HG03469 (cell line): ENCODE results near the gene SEMA5A.

Experiments
- ATAC-seq: cut with Tn5 transposase; IDR thresholded peaks from one replicate; pipeline ENCODE4 v1.9.1; 2021; ENCODE audit warnings: mild to moderate bottlenecking, moderate library complexity, moderate number of reproducible peaks; ENCODE audit not compliant: unreplicated experiment

The SEMA5A gene

DNA sequence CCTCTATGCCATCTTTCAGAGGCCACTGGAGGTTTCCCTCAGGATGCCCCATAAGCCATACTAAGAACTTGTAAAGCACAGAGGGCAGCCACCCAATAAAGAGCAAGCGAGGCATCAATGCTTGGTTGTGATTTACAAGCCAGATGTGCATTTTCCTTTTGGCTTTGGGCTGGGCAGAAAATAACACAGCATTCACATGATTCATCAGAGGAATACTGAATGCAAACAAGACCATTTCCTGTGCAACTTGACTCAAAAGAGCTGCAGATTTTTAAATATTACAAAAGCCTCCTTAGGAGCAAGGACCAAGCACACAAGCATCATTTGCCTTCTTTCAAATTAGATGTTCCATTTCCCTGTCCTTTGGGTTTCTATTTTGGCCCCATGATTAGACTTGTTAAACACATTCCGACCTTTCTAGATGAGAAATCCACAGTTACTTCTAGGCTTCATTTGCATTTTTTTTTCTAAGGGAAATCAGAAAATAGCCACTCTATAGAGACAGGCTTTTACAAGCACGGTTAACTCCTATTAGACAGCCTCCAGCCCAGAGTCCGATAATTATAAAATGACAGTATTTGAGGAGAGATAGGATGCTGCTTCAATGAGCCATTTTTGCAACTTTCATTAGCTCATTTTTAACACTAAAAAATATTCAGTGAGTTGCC is 207.8 kb downstream of the SEMA5A start:
- no peak for ATAC-seq

DNA sequence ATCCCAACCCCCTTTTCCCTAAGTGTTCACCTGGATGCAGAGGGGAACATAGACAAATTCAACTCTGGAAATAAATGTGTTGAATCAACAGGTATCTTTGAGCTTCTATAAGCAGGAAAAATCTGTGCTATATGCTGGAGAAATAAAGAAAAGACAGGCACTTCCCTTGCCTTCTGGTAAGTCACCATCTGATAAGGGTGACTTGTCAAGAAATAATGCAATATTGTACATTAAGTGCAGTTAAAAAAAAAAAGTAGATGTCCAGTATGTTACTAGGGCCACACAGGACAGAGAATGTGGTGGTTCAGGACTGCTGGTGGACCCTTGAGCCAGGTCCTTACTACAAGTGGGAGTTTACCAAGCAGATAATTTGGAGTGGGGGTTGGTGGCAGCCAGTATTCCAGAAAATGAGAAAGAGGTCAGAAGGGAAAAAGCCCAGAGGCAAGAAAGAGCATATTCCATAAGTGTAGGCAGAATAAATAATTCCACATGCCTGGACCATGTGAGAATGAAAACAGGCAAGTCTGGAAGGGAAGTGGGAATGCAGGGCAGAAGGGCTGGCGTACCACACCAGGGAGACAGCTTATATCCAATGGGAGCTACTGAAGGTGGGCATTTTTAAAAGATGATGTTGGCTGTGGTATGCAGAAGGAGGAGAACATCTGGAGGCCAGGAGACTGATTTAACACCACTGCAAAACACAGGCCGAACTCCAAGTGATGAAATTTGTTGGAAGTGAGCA is 209.9 kb downstream of the SEMA5A start:
- ATAC-seq: no peak

DNA sequence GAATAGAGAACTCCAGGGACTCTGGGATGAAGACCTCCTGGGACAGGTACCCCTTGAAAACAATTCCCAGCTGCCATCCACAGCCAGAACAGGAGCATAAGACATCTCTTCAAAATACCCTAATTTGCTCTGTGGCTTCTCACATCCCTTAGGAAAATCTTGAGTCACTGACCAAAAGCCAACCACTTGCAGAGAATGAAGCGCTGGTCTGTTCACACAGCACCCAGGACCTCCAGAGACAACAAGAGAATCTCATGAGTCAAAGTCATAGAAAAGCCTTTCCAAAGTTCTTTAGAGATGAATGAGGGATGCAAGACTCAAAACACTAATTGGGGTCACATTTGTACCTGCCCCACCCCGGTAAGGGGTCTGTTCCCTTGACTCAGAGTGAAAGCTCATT is 210.6 kb downstream of the SEMA5A start:
- no peak for ATAC-seq

DNA sequence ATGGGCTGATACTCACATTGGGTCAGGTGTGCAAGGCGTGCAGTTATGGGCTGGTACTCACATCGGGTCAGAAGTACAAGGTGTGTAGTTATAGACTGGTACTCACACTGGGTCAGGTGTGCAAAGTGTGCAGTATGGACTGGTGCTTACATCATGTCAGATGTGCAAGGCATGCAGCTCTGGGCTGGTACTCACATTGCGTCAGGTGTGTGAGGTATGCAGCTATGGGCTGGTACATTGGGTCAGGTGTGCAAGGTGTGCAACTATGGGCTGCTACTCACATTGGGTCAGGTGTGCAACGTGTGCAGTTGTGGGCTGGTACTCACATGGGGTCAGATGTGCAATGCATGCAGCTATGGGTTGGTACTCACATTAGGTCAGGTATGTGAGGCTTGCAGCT is 213.8 kb downstream of the SEMA5A start:
- no peak for ATAC-seq

DNA sequence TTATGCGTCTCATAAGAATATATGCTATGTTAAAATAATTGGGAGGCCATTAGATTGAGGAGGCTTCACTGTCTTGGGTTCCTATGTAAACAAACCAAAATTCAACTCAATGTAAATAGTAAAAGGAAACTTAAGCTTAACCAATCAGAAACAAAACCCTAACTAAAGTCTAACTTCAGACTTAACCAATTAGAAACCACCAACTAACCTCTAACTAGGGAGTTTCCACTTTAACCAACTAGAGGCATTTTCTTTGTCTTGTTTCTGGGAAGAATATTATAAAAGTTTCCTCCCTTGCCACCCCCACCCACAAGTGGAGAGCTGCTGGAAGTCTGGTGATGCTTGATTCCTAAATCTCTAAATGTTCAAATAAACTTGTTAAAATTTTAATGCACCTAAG is 214.5 kb downstream of the SEMA5A start:
- no peak for ATAC-seq

DNA sequence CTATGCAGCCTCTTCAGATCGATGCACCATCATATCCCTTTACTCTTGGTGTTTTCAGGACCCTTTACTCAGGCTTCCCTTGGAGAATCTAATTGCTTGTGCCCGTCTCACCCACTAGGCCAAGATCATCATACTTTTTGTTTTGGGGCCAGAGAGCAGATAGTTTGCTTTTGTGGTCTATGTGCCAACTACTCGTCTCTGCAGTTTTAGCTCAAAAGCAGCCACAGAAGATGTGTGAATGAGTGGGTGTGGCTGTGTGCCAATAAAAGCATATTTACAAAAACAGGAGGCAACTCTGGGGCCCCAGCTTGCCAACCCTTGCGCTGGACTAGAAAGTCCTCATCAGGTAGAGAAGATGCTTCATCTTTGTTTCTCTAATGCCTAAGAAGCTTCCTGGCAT is 216.8 kb downstream of the SEMA5A start:
- no peak for ATAC-seq

DNA sequence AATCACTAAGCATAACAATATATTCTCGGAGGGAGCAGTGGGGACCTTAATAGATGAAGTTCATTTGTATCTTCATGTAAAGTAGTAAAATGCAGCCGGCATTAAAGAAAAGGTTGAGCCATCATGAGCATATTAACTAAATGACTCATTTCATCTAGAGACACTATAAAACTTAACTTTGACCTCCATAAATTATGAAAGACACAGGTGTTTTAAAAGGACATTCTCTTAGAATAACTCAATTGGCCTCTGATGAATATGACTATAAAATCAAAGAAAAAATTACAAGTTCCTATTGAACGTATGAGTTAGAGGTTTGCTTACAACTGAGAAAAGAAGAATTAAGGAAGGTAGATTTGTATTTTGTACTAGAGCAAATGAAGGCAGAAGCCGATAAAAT is 220.3 kb downstream of the SEMA5A start:
- ATAC-seq: no peak

DNA sequence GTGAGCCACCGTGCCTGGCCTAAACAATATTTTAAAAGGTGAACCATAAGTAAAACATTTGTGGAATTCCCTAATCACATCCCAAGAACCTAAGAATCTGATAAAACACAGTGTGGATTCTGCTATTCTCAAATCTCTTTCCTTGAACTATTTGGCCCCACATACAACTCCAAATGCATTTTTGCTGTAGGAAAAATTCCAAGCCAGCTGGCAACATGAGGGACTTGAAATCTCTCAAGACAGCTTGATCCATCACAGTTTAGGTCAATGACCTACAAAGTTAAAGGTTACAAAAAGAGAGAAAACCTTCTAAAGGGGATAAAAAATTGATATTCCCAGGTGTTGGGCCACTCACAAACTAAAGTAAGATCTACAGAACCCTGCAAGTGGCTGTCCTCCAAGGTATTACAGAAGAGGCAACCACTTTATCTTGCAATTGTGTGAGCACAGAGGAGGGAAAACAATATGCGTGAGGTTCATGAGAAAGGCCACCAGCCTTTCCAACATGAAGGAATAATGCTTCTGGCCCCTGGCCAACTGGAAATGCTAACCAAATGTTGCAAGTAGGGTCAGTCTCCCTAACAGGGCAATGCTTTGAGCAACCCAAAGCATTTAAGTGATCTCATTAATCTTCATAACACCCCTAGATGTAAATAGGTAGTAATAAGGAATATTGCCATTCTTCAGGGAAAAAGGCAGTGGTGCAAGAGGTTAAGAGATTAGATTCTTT is 221.4 kb downstream of the SEMA5A start:
- no peak for ATAC-seq

DNA sequence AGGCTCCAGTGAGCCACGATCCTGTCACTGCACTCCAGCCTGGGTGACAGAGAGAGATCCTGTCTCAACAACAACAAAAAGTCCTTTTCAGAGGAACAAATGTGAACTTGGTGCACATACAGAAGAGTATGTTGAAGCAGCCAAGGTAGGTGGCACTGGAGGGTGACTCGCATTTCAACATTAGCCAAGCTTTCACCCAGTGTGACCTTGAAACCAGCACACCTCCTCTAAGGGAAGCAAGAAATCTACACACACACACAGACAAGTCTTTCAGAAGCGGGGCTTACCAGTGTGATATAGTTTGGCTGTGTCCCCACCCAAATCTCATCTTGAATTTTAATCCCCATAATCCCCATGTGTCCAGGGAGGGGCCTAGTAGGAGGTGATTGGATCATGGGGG is 225.2 kb downstream of the SEMA5A start:
- ATAC-seq: no peak

DNA sequence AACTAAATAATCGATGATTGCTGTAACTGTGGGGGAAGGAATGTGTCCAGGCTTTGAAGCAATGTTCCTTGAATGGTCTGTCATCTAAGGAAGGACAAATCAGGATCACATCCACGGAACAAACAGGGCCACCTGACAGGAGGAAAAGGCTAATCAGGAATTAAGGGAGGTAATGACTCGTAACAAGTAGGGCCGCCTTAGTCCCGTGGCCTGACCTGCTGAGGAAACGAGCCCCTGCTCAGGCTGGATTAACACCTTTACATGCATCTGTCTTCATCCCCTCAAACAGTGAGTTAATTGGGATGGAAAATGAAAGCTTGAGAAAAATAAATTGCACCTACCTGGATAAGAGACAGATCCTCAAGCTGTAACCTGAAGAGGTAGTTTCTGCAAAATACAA is 227.8 kb downstream of the SEMA5A start:
- ATAC-seq: no peak

DNA sequence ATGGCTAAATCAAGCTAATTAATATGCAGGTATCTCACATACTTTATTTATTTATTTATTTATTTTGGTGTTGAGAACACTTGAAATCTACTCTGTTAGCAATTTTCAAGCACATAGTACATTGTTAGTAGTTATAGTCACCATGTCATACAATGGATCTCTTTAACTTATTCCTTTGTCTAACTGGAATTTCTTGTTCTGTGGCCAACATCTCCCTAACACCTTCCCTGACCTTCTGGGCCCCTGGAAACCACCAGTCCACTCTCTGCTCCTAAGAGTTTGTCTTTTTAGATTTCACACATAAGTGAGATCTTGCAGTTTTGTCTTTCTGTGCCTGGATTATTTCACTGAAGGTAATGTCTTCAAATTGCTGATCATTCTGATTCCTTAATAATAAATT is 229.1 kb downstream of the SEMA5A start:
- ATAC-seq: no peak

DNA sequence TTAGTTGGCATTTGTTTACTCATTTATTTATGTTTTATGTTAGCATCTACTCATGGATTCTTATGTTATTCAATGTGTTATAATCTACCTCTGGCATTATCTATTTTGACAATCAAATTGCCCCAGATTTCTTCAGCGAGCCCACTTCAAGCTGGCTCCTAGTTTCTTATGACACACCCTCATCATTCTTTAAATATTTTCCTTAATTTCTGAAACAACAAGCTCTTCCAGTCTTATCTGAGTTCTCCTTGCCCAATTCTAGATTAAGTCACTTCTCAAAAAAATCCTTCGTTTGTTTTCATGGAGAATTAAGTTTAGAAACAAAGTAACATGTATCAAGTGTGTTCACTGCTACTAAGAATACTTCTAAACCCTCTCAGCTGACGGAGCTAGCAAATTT is 229.8 kb downstream of the SEMA5A start:
- ATAC-seq: no peak

DNA sequence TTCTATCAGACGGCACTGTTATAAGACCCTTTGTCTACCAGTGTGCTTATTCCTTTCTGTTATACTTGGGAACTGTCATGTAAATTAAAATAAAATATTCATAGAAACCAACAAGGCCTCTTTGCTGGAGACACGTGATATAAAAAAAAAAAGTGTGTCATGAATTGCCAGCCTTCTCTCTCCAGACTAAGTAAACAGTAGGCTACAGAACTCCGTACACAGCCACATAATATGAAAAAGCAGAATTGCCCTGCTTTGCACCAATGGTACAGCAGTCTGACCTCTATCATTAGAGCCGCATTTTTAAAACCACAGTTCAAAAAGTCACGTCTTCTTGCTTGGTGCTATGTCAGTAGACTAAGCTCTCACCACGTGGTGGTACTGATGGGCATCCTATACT is 231.3 kb downstream of the SEMA5A start:
- ATAC-seq: no peak

DNA sequence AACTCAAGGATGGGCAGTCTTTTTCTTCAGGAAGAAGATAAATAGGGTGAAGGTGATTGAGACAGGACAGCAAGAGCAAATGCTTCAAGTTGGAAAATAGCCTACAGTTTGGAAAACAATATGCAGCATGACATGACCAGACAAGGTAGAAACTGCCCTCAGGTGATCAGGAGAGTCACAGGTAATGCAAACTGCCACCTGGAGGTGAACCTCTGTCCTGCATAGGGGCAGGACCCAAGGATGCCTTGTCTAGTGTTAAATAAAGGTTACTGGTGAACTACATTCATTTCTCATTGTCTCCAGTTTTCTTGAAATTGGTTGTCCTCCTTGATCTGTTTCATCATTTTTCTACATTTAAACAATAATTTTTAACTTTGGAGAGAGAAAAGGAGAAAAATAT is 232.1 kb downstream of the SEMA5A start:
- ATAC-seq: no peak

DNA sequence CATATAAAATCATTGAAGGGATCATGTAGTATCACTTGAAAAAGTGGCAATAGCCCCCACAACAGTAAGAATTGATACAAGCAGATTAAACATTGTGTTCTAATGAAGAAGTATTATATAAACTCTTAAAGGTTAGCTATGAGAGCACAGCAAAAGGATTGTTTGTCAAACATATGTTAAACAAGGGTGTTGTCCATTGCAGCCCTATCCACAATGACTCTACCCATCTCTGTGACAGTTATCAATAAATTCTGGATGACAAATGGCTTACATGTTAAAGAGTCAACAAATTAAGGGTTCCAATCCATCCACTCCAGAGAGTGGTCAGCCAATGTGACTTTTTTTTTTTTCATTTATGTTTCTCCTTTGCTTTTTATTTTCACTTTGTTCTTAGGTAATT is 238.7 kb downstream of the SEMA5A start:
- no peak for ATAC-seq

DNA sequence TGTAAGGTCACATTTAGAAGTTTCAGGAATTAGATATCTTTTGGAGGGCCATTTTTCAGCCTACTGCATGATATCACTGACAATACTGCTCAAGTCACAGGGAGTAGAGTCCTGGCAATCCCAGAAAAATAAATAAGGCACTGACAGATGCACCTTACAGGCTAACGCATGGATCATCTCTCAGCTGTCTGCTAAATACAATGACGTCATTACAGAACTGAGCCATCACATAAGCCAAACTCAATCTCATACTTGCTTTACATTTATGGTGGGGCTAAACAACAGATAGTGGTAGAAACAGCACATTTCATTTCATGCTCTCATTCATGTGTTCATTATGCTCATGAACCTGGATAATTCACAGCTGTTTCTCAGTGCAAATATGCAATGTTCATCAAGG is 243.7 kb downstream of the SEMA5A start:
- no peak for ATAC-seq

DNA sequence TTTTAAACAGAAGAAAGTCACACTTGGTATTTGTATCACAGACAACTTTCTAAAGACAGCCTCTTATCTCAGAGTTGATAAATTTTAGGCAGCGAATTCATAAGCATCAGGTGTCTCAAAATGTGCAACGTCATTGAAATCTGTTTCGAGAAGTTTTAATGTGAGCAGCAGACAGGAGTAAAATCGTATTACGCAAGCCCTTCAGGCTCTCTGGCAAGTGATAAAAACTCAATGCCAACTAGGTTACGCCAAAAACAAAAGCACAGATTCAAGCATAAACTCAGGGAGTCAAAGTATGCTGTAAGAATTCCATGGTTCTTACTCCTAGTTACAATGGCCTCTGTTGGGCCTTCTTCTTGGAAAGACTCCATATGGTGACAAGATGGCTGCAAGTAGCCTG is 244.7 kb downstream of the SEMA5A start:
- ATAC-seq: no peak

DNA sequence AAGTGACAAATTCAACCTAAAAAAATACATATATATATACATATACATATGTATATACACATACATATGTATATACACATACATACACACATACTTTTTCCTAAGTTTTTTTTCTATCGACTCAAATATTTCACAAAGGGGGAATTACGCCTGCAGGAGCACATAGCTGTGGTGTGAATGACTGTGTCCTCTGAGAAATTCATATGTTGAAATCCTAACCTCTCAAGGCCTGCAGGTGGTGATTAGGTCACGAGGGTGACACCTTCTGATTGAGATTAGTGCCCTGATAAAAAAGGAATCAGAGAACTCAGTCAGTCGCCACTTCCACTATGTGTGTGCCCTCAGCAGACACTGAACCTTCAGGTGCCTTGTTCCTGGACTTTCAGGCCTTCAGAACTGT is 248.7 kb downstream of the SEMA5A start:
- ATAC-seq: no peak

DNA sequence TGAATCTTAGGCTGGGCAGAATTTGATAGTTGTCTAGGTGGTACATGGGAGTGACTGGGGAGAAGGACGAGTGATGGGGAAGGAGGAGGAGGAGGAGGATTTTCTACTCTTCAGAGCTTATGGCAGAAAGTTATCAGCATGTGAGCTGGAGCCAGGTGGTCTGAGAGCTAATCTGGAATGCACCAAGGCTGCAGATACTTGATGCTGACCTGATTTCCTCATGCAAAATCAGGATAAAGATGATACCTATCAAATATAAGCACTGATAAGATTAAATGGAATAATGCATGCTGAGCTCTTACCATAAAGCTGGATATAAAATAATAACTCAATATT is 250.4 kb downstream of the SEMA5A start:
- no peak for ATAC-seq

DNA sequence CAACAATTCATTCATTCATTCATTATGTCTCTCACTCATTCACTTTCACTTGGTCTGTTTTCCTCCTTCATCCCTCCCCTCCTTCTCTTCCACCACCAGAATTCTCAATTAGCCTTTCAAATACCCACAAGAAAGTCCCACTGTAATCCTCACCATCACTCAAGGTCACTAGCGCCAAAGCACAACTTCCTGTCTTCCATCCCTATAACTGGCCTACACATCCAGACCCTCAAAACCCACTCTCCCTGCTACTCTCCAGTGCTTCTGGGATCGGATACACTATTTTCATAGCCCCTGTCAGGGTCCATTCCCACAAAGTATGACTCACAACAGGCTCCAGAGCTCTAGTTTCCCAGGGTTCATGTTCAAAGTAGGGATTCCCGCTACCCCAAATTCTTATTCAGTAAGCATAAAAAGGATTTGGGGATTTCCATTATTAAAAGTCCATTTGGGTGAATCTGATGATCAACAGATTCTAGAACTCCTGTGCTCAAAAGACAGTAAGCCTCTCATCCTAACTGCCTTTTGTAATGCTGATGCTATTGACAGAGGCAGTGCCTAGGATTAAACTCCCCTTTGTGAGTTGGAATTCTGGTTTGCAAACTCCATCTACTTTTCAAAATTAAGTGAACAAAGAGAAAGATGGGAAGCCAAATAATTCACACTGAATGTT is 250.9 kb downstream of the SEMA5A start:
- no peak for ATAC-seq

DNA sequence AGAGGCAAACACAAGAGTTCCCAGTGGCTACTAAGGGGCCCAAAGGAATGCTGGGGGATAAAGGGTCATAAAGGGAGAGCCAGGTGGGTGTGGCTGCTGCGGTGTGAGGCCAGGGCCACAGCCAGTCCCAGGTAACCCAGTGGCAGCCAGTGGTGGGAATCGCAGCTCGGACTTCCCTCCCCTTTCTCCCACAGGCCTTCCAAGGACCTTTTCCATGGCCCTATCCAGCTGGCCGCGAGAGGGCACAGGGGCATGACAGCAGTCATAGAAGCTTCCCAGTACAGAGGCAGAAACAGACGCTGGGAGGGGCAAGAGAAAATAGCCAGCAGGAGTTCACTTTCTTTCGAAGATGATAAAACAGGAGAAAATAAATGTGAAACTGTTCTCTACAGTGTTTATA is 257.6 kb downstream of the SEMA5A start:
- no peak for ATAC-seq
